Right ventricle myocardium superior (tissue), 1 donor: Measurements from ENCODE around the gene CEP68. TPM values are rescaled to one million over a fixed set of nuclear protein-coding genes. Genes with fewer than 3 reads are reported as not detected.
"Not testable (repeated sequence)": the region's sequence is repeated elsewhere in the genome, so short reads cannot be mapped to it uniquely, and the experiment has no call there.

Source experiments
- ATAC-seq: fragments of 200-7000 bp; cut with Tn5 transposase; one replicate; pipeline ENCODE4 v1.9.1; 2020; ENCODE audit warnings: mild to moderate bottlenecking; ENCODE audit not compliant: poor library complexity
- DNase-seq: peaks from one replicate; pipeline ENCODE4 v3.0.0-alpha.2; 2020
- intact Hi-C: fragments of 100-400 bp; cut with DNase I; formaldehyde crosslinking; loops from one replicate; pipeline ENCODE4 v1.11.2; 2022
- total RNA-seq: library from RNA; stranded (reverse); fragmentation: NEBNext Ultra II Directional; extraction: Animal tissue kit (Norgen Biotek cat#: 25700); gene quantifications from one replicate; pipeline ENCODE4 v1.2.1, GENCODE V29; 2021
- donor health status: DM: no; HTN: yes; CAD: no; lungs with severe emphysema.

CEP68 gene
- total RNA-seq, 1 donor from 2014 or later: 19.5 TPM

- no peak for DNase-seq
- intact Hi-C loops: no loop called here
Observed at GRCh38 chr2:65030476-65031332, 25.5 kb upstream of the CEP68 start.

GRCh38 chr2:65031341-65032018 is 24.7 kb upstream of the CEP68 start:
- intact Hi-C loops: no loop called here
- ATAC-seq: no peak

More at GRCh38 chr2:65030476-65031332, 25.5 kb upstream of the CEP68 start:
- ATAC-seq: no peak

GRCh38 chr2:65032019-65032975 is 23.9 kb upstream of the CEP68 start:
- ATAC-seq: no peak
- intact Hi-C loops: no loop called here
- DNase-seq: no peak

More at GRCh38 chr2:65031341-65032018, 24.7 kb upstream of the CEP68 start:
- no peak for DNase-seq

GRCh38 chr2:65033178-65033577 is 23.0 kb upstream of the CEP68 start:
- DNase-seq (no peak), ATAC-seq (no peak)
- intact Hi-C loops: no loop called here

- ATAC-seq: not testable (repeated sequence)
Observed at GRCh38 chr2:65033667-65034066, 22.5 kb upstream of the CEP68 start.

GRCh38 chr2:65035351-65035943 is 20.8 kb upstream of the CEP68 start:
- intact Hi-C loops: no loop called here
- ATAC-seq: no peak

More at GRCh38 chr2:65033667-65034066, 22.5 kb upstream of the CEP68 start:
- DNase-seq, intact Hi-C loops: not testable (repeated sequence)

GRCh38 chr2:65037178-65037577 is 19.0 kb upstream of the CEP68 start:
- no peak for DNase-seq
- intact Hi-C loops: no loop called here
- no peak for ATAC-seq

More at GRCh38 chr2:65035351-65035943, 20.8 kb upstream of the CEP68 start:
- no peak for DNase-seq

GRCh38 chr2:65039640-65040039 is 16.6 kb upstream of the CEP68 start:
- DNase-seq: no peak
- intact Hi-C loops: loop anchor here (2.0 kb wide), 1 partner anchor 123 kb away; no protein-coding TSS in a partner anchor
- no peak for ATAC-seq

GRCh38 chr2:65040400-65041261 is 15.6 kb upstream of the CEP68 start:
- ATAC-seq (peak; percentile 98), DNase-seq (peak; percentile 90)
- intact Hi-C loops: loop anchor here (2.0 kb wide), 1 partner anchor 124 kb away; no protein-coding TSS in a partner anchor

GRCh38 chr2:65043001-65043400 is 13.2 kb upstream of the CEP68 start:
- intact Hi-C loops: no loop called here
- no peak for DNase-seq
- no peak for ATAC-seq

- DNase-seq: no peak
Observed at GRCh38 chr2:65044097-65044735, 12.0 kb upstream of the CEP68 start.

GRCh38 chr2:65045651-65046050 is 10.6 kb upstream of the CEP68 start:
- ATAC-seq: no peak
- DNase-seq: no peak
- intact Hi-C loops: no loop called here

More at GRCh38 chr2:65044097-65044735, 12.0 kb upstream of the CEP68 start:
- intact Hi-C loops: no loop called here
- no peak for ATAC-seq

GRCh38 chr2:65046633-65047407 is 9.4 kb upstream of the CEP68 start:
- DNase-seq (no peak), ATAC-seq (peak; percentile 89)
- intact Hi-C loops: no loop called here

- intact Hi-C loops: no loop called here
- no peak for DNase-seq
- ATAC-seq: no peak
Observed at GRCh38 chr2:65049010-65049639, 7.1 kb upstream of the CEP68 start.

- no peak for DNase-seq
- no peak for ATAC-seq
- intact Hi-C loops: no loop called here
Observed at GRCh38 chr2:65050931-65051330, 5.3 kb upstream of the CEP68 start.

- intact Hi-C loops: no loop called here
Observed at GRCh38 chr2:65053199-65053598, 3.0 kb upstream of the CEP68 start.

More at GRCh38 chr2:65053199-65053598, 3.0 kb upstream of the CEP68 start:
- DNase-seq: no peak
- no peak for ATAC-seq
